WTC11 (cell line): ENCODE results near the gene SHKBP1. TPM values are rescaled to one million over a fixed set of nuclear protein-coding genes. Genes with fewer than 3 reads are reported as not detected.

Experiments used
- ATAC-seq: fragments of 200-7000 bp; cut with Tn5 transposase; 2 replicates; pipeline ENCODE4 v1.10.0; 2021; ENCODE audit warnings: mild to moderate bottlenecking, moderate library complexity
- CTCF ChIA-PET: fragments of 300-600 bp; sonication (Branson Sonifier 250); formaldehyde crosslinking; loops from one replicate; lab custom pipeline; 2021; ENCODE audit warnings: antibody characterized with exemption; lab: Charles Lee
- POLR2A ChIA-PET: fragments of 350-600 bp; sonication (Branson Sonifier 250); formaldehyde crosslinking; loops from one replicate; lab custom pipeline; 2021; ENCODE audit warnings: antibody characterized with exemption; lab: Charles Lee
- DNase-seq: peaks from one replicate; pipeline ENCODE4 v3.0.0; 2021; ENCODE audit warnings: low spot score
- H3K27ac Mint-ChIP-seq: 2 replicates; pipeline ENCODE4 v1.8.0; 2021; ENCODE audit warnings: mixed read lengths
- H3K27me3 Mint-ChIP-seq: 2 replicates; pipeline ENCODE4 v1.8.0; 2021; ENCODE audit warnings: low read depth, mild to moderate bottlenecking, moderate library complexity, mixed read lengths
- H3K36me3 Mint-ChIP-seq: 2 replicates; pipeline ENCODE4 v1.8.0; 2021; ENCODE audit warnings: mixed read lengths
- H3K4me1 Mint-ChIP-seq: 2 replicates; pipeline ENCODE4 v1.8.0; 2022; ENCODE audit warnings: mixed read lengths
- H3K4me3 Mint-ChIP-seq: 2 replicates; pipeline ENCODE4 v1.8.0; 2021; ENCODE audit warnings: mild to moderate bottlenecking, moderate library complexity, mixed read lengths
- H3K9me3 Mint-ChIP-seq: 2 replicates; pipeline ENCODE4 v1.8.0; 2021; ENCODE audit warnings: mixed read lengths
- AFF4 ChIP-seq: sonication (generic); formaldehyde crosslinking; IDR thresholded peaks from 2 replicates; pipeline ENCODE4 v1.8.1; 2023; ENCODE audit warnings: mild to moderate bottlenecking, missing genetic modification reagents, borderline replicate concordance
- ARID4B ChIP-seq: sonication (generic); formaldehyde crosslinking; IDR thresholded peaks from 2 replicates; pipeline ENCODE4 v1.8.0; 2023; ENCODE audit warnings: missing genetic modification reagents, mild to moderate bottlenecking, borderline replicate concordance
- E2F4 ChIP-seq: sonication (generic); formaldehyde crosslinking; IDR thresholded peaks from 2 replicates; pipeline ENCODE4 v1.8.1; 2022; ENCODE audit warnings: low read depth, mild to moderate bottlenecking, moderate library complexity, missing genetic modification reagents, borderline replicate concordance
- ETV6 ChIP-seq: sonication (generic); formaldehyde crosslinking; IDR thresholded peaks from 2 replicates; pipeline ENCODE4 v1.8.1; 2022; ENCODE audit warnings: mild to moderate bottlenecking, missing genetic modification reagents
- IRF2 ChIP-seq: sonication (generic); formaldehyde crosslinking; IDR thresholded peaks from 2 replicates; pipeline ENCODE4 v1.8.0; 2022; ENCODE audit warnings: low read depth, missing genetic modification reagents, borderline replicate concordance
- JAZF1 ChIP-seq: fragments of 250-450 bp; sonication (Bioruptor Pico); IDR thresholded peaks from 2 replicates; pipeline ENCODE4 v1.9.0; 2021; ENCODE audit warnings: moderate library complexity, mild to moderate bottlenecking, inconsistent platforms
- NR1H2 ChIP-seq: sonication (generic); formaldehyde crosslinking; IDR thresholded peaks from 2 replicates; pipeline ENCODE4 v1.9.0; 2021; ENCODE audit warnings: mild to moderate bottlenecking, moderate library complexity, missing genetic modification reagents
- OVOL2 ChIP-seq: fragments of 250-450 bp; sonication (Bioruptor Pico); IDR thresholded peaks from 2 replicates; pipeline ENCODE4 v1.9.0; 2021; ENCODE audit warnings: mild to moderate bottlenecking, borderline replicate concordance
- PRDM15 ChIP-seq: sonication (generic); formaldehyde crosslinking; IDR thresholded peaks from 2 replicates; pipeline ENCODE4 v1.8.0; 2022; ENCODE audit warnings: missing genetic modification reagents
- RELA ChIP-seq: sonication (generic); formaldehyde crosslinking; IDR thresholded peaks from 2 replicates; pipeline ENCODE4 v1.8.1; 2022; ENCODE audit warnings: missing genetic modification reagents, mild to moderate bottlenecking, borderline replicate concordance
- TEAD1 ChIP-seq: sonication (generic); formaldehyde crosslinking; IDR thresholded peaks from 2 replicates; pipeline ENCODE4 v1.8.0; 2022; ENCODE audit warnings: mild to moderate bottlenecking, missing genetic modification reagents
- ZNF396 ChIP-seq: fragments of 250-450 bp; sonication (Bioruptor Pico); IDR thresholded peaks from 2 replicates; pipeline ENCODE4 v1.8.0; 2021; ENCODE audit warnings: mild to moderate bottlenecking, moderate library complexity, borderline replicate concordance
- ZNF532 ChIP-seq: fragments of 250-450 bp; sonication (Bioruptor Pico); IDR thresholded peaks from 2 replicates; pipeline ENCODE4 v1.9.0; 2021; ENCODE audit warnings: mild to moderate bottlenecking, borderline replicate concordance
- total RNA-seq: library from RNA; stranded (reverse); gene quantifications from 3 replicates; pipeline ENCODE4 v1.2.3, GENCODE V29; 2021

SHKBP1 gene
- total RNA-seq, 1 experiment from 2014 or later: 71.7 TPM

GRCh38 chr19:40632311-40633036, 55.8 kb downstream of the SHKBP1 start (continued):
- TF ChIP-seq RELA (CRISPR knock-in tag) (no peak), OVOL2 (CRISPR knock-in tag) (no peak), ETV6 (CRISPR knock-in tag) (no peak)

GRCh38 chr19:40633207-40633606, 56.5 kb downstream of the SHKBP1 start:
- Mint-ChIP-seq H3K4me3 (peak overlapping the region; percentile 32; the same call in 1 of the 2 replicates), H3K27me3 (peaks cover 51% of the 10 kb centered on the region), H3K4me1 (peaks cover 44% of the 10 kb centered on the region), H3K9me3 (no peaks in the 10 kb centered on the region), H3K27ac (no peak overlapping the region)
- CTCF ChIA-PET: interaction anchor here (0.9 to 5.2 kb wide), 11 partner anchors 12 to 121 kb away, joined by 4 to 101 read pairs (median 23); partner anchors contain the start of gene LTBP4
- no peak for DNase-seq
- TF ChIP-seq JAZF1 (CRISPR knock-in tag): no peak
- no peak for TF ChIP-seq ARID4B
- no peak for TF ChIP-seq TEAD1 (CRISPR knock-in tag)
- no peak for TF ChIP-seq ZNF396 (CRISPR knock-in tag)
- no peak for TF ChIP-seq E2F4 (CRISPR knock-in tag)
- no peak for TF ChIP-seq NR1H2 (CRISPR knock-in tag)
- no peak for TF ChIP-seq PRDM15 (CRISPR knock-in tag)
- no peak for TF ChIP-seq IRF2 (CRISPR knock-in tag)
- TF ChIP-seq ZNF532 (CRISPR knock-in tag): no peak
- no peak for TF ChIP-seq AFF4
- TF ChIP-seq, all 79 proteins: peak for 0
- POLR2A ChIA-PET: no interaction called here
- peaks cover 11% of the 10 kb centered on the region for H3K36me3 Mint-ChIP-seq
- ATAC-seq: no peak
